ENCODE data around the gene MMS22L.

- TF ChIP-seq CTCF (conservative IDR thresholded peaks at IDR 0.05; ENCODE audit: low read depth, low read length) (no peak), EZH2 (IDR thresholded peaks at IDR 0.05; ENCODE audit: low read length, unreplicated experiment) (no peak)
These were observed 734 bp downstream of the MMS22L start for GRCh38 chr6:97282238-97282725.
